ENCODE data around the gene UTS2.

- TF ChIP-seq PKNOX1 (IDR thresholded peaks at IDR 0.05) (no peak), ZNF518B (CRISPR knock-in tag; IDR thresholded peaks at IDR 0.05) (no peak), NFIC (IDR thresholded peaks at IDR 0.05) (no peak), ZNF146 (CRISPR knock-in tag; IDR thresholded peaks at IDR 0.05; ENCODE audit: unreplicated experiment) (no peak), NR1H2 (CRISPR knock-in tag; IDR thresholded peaks at IDR 0.05) (no peak), JUN (IDR thresholded peaks at IDR 0.05; ENCODE audit: borderline replicate concordance, low read depth, low read length) (no peak), JUN (CRISPR knock-in tag; IDR thresholded peaks at IDR 0.05; ENCODE audit: borderline replicate concordance) (no peak), EHMT2 (IDR thresholded peaks at IDR 0.05) (no peak), MXD1 (CRISPR knock-in tag; IDR thresholded peaks at IDR 0.05; ENCODE audit: borderline replicate concordance, poor library complexity, severe bottlenecking) (no peak), CTCF (IDR thresholded peaks at IDR 0.05 in 2 of 3, conservative IDR thresholded peaks at IDR 0.05 in 1 of 3; ENCODE audit: insufficient read depth in 2 of 3, low read depth in 1 of 3, low read length in 3 of 3) (no peak), CBX3 (IDR thresholded peaks at IDR 0.05; ENCODE audit: borderline replicate concordance in 1 of 2, low read length in 2 of 2) (no peak), ZBTB26 (CRISPR knock-in tag; IDR thresholded peaks at IDR 0.05) (no peak), ZSCAN32 (CRISPR knock-in tag; IDR thresholded peaks at IDR 0.05) (no peak), NFE2L1 (tag; IDR thresholded peaks at IDR 0.05; ENCODE audit: borderline replicate concordance, low read depth) (no peak), TCF15 (CRISPR knock-in tag; IDR thresholded peaks at IDR 0.05) (no peak)
These were observed 21.4 kb downstream of the UTS2 start for GRCh38 chr1:7831458-7831857.

Measured in K562 (cell line).